D721Med (cell line): Measurements from ENCODE around the gene GRIA3.

Source experiments
- DNase-seq: peaks from one replicate; pipeline ENCODE4 v3.0.0; 2011; ENCODE audit warnings: low spot score; ENCODE audit not compliant: insufficient read length
- FAIRE-seq: peaks from 2 replicates; lab custom pipeline; 2011; peaks lifted over from hg19 to GRCh38; lab: Jason Lieb, UNC
- TF ChIP-seq, protein P1 (sequence below): IDR thresholded peaks from 2 replicates; pipeline ENCODE4 v1.5.1; 2012; ENCODE audit warnings: mild to moderate bottlenecking, control low read depth; ENCODE audit not compliant: insufficient read depth; ENCODE audit errors: missing control alignments

The GRIA3 gene

DNA sequence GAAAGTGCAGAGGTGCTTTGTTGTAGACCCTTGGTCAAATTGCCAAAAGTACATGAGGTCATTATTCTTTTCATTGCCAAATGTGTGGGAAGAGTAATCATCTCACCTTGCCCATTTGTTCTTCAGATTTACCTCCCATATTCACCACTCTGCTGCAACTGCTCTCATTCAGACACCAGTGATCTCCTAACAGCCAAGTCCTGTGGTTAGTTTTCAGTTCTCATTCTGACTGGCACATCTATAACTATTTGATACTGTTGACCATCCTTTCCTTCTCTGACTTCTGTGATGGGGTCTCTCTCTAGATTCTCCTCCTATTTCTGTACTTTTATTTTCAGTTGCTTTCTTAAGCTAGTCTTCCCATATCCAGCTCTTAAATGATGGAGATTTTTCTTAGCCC is 39.8 kb downstream of the GRIA3 start:
- TF ChIP-seq, protein P1, sequence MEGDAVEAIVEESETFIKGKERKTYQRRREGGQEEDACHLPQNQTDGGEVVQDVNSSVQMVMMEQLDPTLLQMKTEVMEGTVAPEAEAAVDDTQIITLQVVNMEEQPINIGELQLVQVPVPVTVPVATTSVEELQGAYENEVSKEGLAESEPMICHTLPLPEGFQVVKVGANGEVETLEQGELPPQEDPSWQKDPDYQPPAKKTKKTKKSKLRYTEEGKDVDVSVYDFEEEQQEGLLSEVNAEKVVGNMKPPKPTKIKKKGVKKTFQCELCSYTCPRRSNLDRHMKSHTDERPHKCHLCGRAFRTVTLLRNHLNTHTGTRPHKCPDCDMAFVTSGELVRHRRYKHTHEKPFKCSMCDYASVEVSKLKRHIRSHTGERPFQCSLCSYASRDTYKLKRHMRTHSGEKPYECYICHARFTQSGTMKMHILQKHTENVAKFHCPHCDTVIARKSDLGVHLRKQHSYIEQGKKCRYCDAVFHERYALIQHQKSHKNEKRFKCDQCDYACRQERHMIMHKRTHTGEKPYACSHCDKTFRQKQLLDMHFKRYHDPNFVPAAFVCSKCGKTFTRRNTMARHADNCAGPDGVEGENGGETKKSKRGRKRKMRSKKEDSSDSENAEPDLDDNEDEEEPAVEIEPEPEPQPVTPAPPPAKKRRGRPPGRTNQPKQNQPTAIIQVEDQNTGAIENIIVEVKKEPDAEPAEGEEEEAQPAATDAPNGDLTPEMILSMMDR: no peak
- FAIRE-seq: no peak
- no peak for DNase-seq

DNA sequence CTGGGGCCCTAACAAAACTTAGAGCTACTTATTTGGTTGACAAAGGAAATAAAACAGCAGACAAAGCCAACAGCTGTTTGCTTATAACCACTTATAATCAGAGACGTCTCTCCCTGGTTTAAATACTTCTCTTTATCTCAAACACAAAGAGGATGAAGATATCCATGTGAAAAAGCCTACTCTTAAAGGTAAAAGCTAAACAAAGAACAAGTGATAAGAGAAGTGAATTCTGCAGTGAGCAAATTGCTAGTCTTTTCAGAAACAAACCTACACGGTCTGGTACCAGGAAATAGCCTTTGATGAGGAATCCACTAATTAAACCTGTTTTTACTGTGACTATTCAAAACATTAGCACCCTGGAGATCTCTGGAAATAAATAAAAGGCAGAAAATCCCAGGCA is 46.7 kb downstream of the GRIA3 start:
- no peak for FAIRE-seq
- no peak for DNase-seq
- TF ChIP-seq, protein P1: no peak

DNA sequence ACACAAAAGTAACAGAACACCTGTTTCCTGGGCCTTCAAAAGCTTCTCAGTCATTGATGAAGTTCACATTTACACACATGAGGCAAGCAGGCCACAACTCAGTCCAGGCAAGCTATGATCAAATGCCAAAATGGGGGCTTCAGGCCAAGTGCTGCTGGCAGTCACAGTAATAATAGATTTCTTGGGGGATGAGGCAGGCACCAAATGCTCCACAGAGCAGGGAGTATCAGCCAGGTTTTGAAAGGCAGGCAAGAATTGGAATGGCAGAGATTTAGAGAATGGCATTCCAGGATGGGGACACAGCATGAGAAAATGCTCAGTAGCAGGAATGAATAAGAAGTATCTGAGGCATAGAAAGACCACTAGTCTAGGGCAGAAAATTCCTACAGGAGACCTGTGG is 52.8 kb downstream of the GRIA3 start:
- TF ChIP-seq, protein P1: no peak
- DNase-seq: no peak
- FAIRE-seq: no peak

DNA sequence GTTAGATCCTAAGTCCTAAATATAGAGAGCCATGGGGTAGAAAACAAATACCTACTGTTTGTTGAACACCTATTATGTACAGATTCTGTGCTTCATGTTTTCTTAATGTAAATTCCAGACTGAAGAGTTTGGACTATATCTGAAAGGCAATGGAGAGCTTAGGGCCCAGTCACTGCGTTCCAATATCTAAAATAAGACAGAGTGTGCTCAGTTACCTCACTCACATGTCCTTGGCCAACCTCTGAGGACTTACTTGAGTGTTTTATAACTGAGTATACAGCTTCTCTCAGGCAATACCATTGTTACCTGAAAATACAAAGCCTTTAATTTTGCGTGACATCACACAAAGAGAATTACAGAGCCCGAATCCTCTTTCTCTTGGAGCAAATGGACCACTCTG is 53.2 kb downstream of the GRIA3 start:
- DNase-seq: no peak
- TF ChIP-seq, protein P1: no peak
- no peak for FAIRE-seq

DNA sequence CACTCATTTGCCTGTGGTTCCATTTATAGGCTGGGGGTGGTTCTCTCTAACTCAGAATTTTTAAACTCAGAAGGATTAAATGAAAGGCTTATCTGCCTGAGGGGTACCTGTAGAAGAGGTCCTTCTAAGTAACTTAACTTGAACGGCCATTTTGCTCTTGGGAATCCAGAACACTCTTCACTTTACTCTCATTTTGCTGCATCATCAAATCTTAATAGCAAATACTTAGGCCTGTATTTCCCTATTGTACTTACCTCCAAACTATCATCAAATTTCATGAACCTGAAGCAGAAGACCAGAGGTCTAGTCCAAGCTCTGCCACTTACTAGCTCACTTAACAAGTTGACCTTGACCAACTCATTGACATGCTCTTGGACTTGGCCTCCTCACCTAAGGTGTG is 70.4 kb downstream of the GRIA3 start:
- TF ChIP-seq, protein P1: no peak
- DNase-seq (no peak), FAIRE-seq (no peak)

DNA sequence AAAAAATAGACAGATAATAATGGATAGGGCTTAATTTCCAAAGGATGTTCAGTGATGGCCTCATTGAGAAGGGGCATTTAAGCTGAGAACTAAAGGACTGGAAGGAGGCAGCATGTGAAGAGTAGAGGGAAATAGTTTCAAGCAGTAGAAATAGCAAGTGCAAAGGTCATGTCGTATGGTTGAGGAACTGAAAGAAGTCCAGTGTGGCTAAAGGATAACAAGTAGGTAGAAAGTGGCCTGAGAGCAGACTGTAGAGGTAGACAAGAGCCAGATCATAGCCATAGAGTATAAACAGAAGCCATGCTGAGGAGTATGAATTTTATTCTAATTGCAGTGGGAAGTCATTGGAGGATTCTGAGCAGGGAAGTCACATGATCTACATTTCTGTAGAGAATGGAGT is 72.3 kb downstream of the GRIA3 start:
- FAIRE-seq (no peak), DNase-seq (no peak)
- TF ChIP-seq, protein P1: no peak

DNA sequence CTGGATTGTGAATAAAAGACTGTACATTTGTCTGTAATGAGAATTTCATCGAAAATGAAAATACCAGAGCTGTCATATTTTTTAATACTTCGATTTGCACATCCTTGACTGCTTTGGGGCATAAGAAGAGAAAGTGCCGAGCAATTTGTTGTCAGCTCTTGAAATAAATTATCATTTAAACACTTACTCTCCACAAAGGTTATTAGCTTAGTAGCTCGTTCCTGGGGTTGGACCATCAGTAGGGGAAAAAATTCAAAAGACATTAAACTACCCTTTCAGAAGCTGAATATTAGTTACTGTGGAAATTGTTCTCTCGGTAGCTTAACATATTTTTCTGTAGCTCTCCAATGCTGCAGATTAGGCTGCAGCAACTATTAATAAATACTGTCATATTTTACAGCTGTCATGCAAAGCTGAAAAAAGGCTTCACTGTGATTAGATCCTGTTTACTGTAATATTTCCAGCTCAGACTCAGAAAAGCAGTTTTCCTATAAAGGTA is 76.9 kb downstream of the GRIA3 start:
- FAIRE-seq (peak; percentile 11), DNase-seq (no peak)
- TF ChIP-seq, protein P1: no peak
